ENCODE data around the gene SLN.

SLN gene

DNA sequence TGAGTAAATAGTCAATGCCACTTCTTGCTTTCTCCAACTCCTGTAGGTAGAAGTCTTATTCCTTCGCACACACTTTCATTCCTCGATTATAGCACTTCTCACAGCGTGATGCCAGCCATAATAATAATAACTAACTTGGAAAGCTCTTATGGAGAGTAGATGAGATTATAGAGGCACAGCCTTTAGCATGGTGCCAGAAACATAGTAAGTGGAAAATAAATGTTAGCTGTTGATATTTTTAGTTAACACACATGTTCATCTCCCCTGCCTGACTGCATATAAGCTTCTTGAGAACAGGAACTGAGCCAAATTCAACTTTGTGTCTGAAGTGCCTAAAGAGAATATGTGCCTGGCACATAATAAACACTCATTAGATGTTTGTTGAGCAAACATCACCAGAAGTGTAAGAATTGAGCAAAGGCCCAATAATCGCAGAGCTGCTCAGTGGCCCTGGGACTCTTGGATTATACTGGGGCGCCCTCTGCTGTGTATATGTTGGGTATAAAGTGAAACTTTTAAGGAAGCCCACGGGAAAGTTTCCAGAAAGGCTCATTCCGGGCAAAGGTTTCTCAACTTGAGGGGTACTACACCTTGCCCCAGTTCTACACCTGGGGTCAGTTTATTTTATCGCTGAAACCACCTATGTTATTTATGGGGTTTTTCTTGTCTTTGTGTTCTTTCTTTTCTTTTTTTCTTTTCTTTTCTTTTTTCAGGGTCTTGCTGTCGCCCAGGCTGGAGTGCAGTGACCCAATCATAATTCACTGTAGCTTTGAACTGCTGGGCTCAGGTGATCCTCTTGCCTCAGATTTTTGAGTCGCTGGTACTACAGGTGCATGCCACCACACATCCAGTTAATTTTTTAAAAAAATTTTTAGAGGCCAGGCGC is 22.3 kb downstream of the SLN start:
- Histone ChIP-seq H2BK5ac (ENCODE audit: low read length) (no peak overlapping the region), H3K56ac (ENCODE audit: low read length) (no peak overlapping the region), H3K79me2 (ENCODE audit: control insufficient read depth, insufficient read depth, low read length) (no peaks in the 10 kb centered on the region), H2BK15ac (replicated peaks; ENCODE audit: low read depth) (no peak overlapping the region), H3K18ac (ENCODE audit: low read length) (no peak overlapping the region), H3K79me1 (ENCODE audit: low read length) (no peaks in the 10 kb centered on the region), H3K4me3 (ENCODE audit: low read length) (no peak overlapping the region), H2AK5ac (ENCODE audit: low read length) (no peak overlapping the region), H3K4me1 (ENCODE audit: control insufficient read depth, low read depth, low read length) (no peaks in the 10 kb centered on the region), H3K27me3 (ENCODE audit: insufficient read depth, low read length, poor library complexity) (no peaks in the 10 kb centered on the region), H3K4me2 (ENCODE audit: low read length) (no peak overlapping the region), H3K27ac (ENCODE audit: low read depth, low read length) (no peak overlapping the region), H4K8ac (ENCODE audit: low read depth, low read length) (no peak overlapping the region), H4K5ac (ENCODE audit: low read length) (no peak overlapping the region), H3K36me3 (ENCODE audit: control insufficient read depth, insufficient read depth, low read length) (no peaks in the 10 kb centered on the region), H2BK120ac (ENCODE audit: low read depth, low read length) (no peak overlapping the region), H3K23ac (ENCODE audit: low read length) (no peak overlapping the region), H3K9ac (ENCODE audit: low read length) (no peak overlapping the region), H3K4ac (ENCODE audit: low read depth, low read length) (no peak overlapping the region)
- peak; percentile 64 for DNase-seq
- no CpG with 5 or more reads among the region's 11 CpGs for WGBS (ENCODE audit: extremely low coverage, insufficient coverage, low lambda C conversion rate)

- Histone ChIP-seq H3K4me3 (ENCODE audit: low read length) (no peak overlapping the region), H3K23ac (ENCODE audit: low read length) (no peak overlapping the region), H3K4me2 (ENCODE audit: low read length) (no peak overlapping the region), H3K27me3 (ENCODE audit: insufficient read depth, low read length, poor library complexity) (no peaks in the 10 kb centered on the region), H3K36me3 (ENCODE audit: control insufficient read depth, insufficient read depth, low read length) (no peaks in the 10 kb centered on the region), H2BK120ac (ENCODE audit: low read depth, low read length) (no peak overlapping the region), H3K79me1 (ENCODE audit: low read length) (no peaks in the 10 kb centered on the region), H4K5ac (ENCODE audit: low read length) (no peak overlapping the region), H3K9ac (ENCODE audit: low read length) (no peak overlapping the region), H4K8ac (ENCODE audit: low read depth, low read length) (no peak overlapping the region), H3K79me2 (ENCODE audit: control insufficient read depth, insufficient read depth, low read length) (no peaks in the 10 kb centered on the region), H3K27ac (ENCODE audit: low read depth, low read length) (no peak overlapping the region), H2BK15ac (replicated peaks; ENCODE audit: low read depth) (no peak overlapping the region), H3K56ac (ENCODE audit: low read length) (no peak overlapping the region), H3K4ac (ENCODE audit: low read depth, low read length) (no peak overlapping the region), H2AK5ac (ENCODE audit: low read length) (no peak overlapping the region), H2BK5ac (ENCODE audit: low read length) (no peak overlapping the region), H3K4me1 (ENCODE audit: control insufficient read depth, low read depth, low read length) (no peaks in the 10 kb centered on the region), H3K18ac (ENCODE audit: low read length) (no peak overlapping the region)
- no CpG with 5 or more reads among the region's 6 CpGs for WGBS (ENCODE audit: extremely low coverage, insufficient coverage, low lambda C conversion rate)
- no peak for DNase-seq
These were observed 23.4 kb downstream of the SLN start for GRCh38 chr11:107688322-107688918.

- H3K18ac ChIP-seq (ENCODE audit: low read length): no peak overlapping the region
These were observed 28.0 kb downstream of the SLN start for GRCh38 chr11:107683807-107684206.

GRCh38 chr11:107683061-107683460 is 28.8 kb downstream of the SLN start:
- Histone ChIP-seq H3K18ac (ENCODE audit: low read length) (no peak overlapping the region), H3K79me2 (ENCODE audit: control insufficient read depth, insufficient read depth, low read length) (no peaks in the 10 kb centered on the region), H4K5ac (ENCODE audit: low read length) (no peak overlapping the region), H3K79me1 (ENCODE audit: low read length) (no peaks in the 10 kb centered on the region), H3K56ac (ENCODE audit: low read length) (no peak overlapping the region), H3K4me1 (ENCODE audit: control insufficient read depth, low read depth, low read length) (no peaks in the 10 kb centered on the region), H3K4ac (ENCODE audit: low read depth, low read length) (no peak overlapping the region), H4K8ac (ENCODE audit: low read depth, low read length) (no peak overlapping the region), H2BK5ac (ENCODE audit: low read length) (no peak overlapping the region), H3K4me3 (ENCODE audit: low read length) (no peak overlapping the region), H2BK120ac (ENCODE audit: low read depth, low read length) (no peak overlapping the region), H3K9ac (ENCODE audit: low read length) (no peak overlapping the region), H3K27ac (ENCODE audit: low read depth, low read length) (no peak overlapping the region), H2BK15ac (replicated peaks; ENCODE audit: low read depth) (no peak overlapping the region), H3K27me3 (ENCODE audit: insufficient read depth, low read length, poor library complexity) (no peaks in the 10 kb centered on the region), H3K23ac (ENCODE audit: low read length) (no peak overlapping the region), H3K36me3 (ENCODE audit: control insufficient read depth, insufficient read depth, low read length) (no peaks in the 10 kb centered on the region), H2AK5ac (ENCODE audit: low read length) (no peak overlapping the region), H3K4me2 (ENCODE audit: low read length) (no peak overlapping the region)
- DNase-seq: no peak
- WGBS (ENCODE audit: extremely low coverage, insufficient coverage, low lambda C conversion rate): no CpG with 5 or more reads among the region's 2 CpGs

More at GRCh38 chr11:107683807-107684206, 28.0 kb downstream of the SLN start:
- H4K8ac ChIP-seq (ENCODE audit: low read depth, low read length): no peak overlapping the region
- no peak overlapping the region for H2BK120ac ChIP-seq (ENCODE audit: low read depth, low read length)
- no peak overlapping the region for H3K9ac ChIP-seq (ENCODE audit: low read length)
- H3K27me3 ChIP-seq (ENCODE audit: insufficient read depth, low read length, poor library complexity): no peaks in the 10 kb centered on the region
- H3K4ac ChIP-seq (ENCODE audit: low read depth, low read length): no peak overlapping the region
- no peak overlapping the region for H2BK15ac ChIP-seq (replicated peaks; ENCODE audit: low read depth)
- H4K5ac ChIP-seq (ENCODE audit: low read length): no peak overlapping the region
- no peak overlapping the region for H3K23ac ChIP-seq (ENCODE audit: low read length)
- no peak overlapping the region for H3K4me2 ChIP-seq (ENCODE audit: low read length)
- H2AK5ac ChIP-seq (ENCODE audit: low read length): no peak overlapping the region
- DNase-seq: peak; percentile 77
- no peaks in the 10 kb centered on the region for H3K36me3 ChIP-seq (ENCODE audit: control insufficient read depth, insufficient read depth, low read length)
- no peak overlapping the region for H2BK5ac ChIP-seq (ENCODE audit: low read length)
- no peaks in the 10 kb centered on the region for H3K79me2 ChIP-seq (ENCODE audit: control insufficient read depth, insufficient read depth, low read length)
- H3K56ac ChIP-seq (ENCODE audit: low read length): no peak overlapping the region
- H3K79me1 ChIP-seq (ENCODE audit: low read length): no peaks in the 10 kb centered on the region
- H3K27ac ChIP-seq (ENCODE audit: low read depth, low read length): no peak overlapping the region
- H3K4me3 ChIP-seq (ENCODE audit: low read length): no peak overlapping the region
- no peaks in the 10 kb centered on the region for H3K4me1 ChIP-seq (ENCODE audit: control insufficient read depth, low read depth, low read length)
- WGBS (ENCODE audit: extremely low coverage, insufficient coverage, low lambda C conversion rate): no CpG with 5 or more reads among the region's 2 CpGs

DNA sequence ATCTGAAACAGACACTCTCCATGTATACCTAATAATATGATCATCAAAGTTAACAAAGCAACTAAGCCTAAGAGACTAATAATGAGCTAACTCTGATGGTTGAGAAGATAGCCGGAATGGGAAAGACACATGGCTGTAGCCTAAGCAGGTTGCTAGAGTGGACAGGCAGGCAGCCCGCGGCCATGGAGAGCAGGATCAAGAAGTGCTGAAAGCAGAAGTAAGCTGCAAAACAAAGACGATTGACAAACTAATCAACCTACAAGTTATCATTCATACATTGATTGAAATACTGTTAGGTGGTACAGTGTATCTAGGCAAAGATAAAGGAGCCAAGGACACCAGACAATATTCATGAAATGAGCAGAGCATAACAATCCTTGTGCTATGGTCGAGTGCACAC is 29.3 kb downstream of the SLN start:
- Histone ChIP-seq H2BK15ac (replicated peaks; ENCODE audit: low read depth) (no peak overlapping the region), H3K56ac (ENCODE audit: low read length) (no peak overlapping the region), H2BK120ac (ENCODE audit: low read depth, low read length) (no peak overlapping the region), H3K4ac (ENCODE audit: low read depth, low read length) (no peak overlapping the region), H4K8ac (ENCODE audit: low read depth, low read length) (no peak overlapping the region), H3K27ac (ENCODE audit: low read depth, low read length) (no peak overlapping the region), H3K79me2 (ENCODE audit: control insufficient read depth, insufficient read depth, low read length) (no peaks in the 10 kb centered on the region), H3K4me1 (ENCODE audit: control insufficient read depth, low read depth, low read length) (no peaks in the 10 kb centered on the region), H3K36me3 (ENCODE audit: control insufficient read depth, insufficient read depth, low read length) (no peaks in the 10 kb centered on the region), H4K5ac (ENCODE audit: low read length) (no peak overlapping the region), H3K9ac (ENCODE audit: low read length) (no peak overlapping the region), H2AK5ac (ENCODE audit: low read length) (no peak overlapping the region), H2BK5ac (ENCODE audit: low read length) (no peak overlapping the region), H3K23ac (ENCODE audit: low read length) (no peak overlapping the region), H3K79me1 (ENCODE audit: low read length) (no peaks in the 10 kb centered on the region), H3K27me3 (ENCODE audit: insufficient read depth, low read length, poor library complexity) (no peaks in the 10 kb centered on the region), H3K4me2 (ENCODE audit: low read length) (no peak overlapping the region), H3K18ac (ENCODE audit: low read length) (no peak overlapping the region), H3K4me3 (ENCODE audit: low read length) (no peak overlapping the region)
- DNase-seq: no peak
- WGBS (ENCODE audit: extremely low coverage, insufficient coverage, low lambda C conversion rate): no CpG with 5 or more reads among the region's 5 CpGs
